Esophagus muscularis mucosa (tissue), 4 donors: Measurements from ENCODE around the gene ADGRL4. TPM values are rescaled to one million over a fixed set of nuclear protein-coding genes. Genes with fewer than 3 reads are reported as not detected.

ENCODE experiments used
- DNase-seq: peaks from one replicate; pipeline ENCODE4 v3.0.0-alpha.2; 2017; ENCODE audit errors: extremely low spot score
- H3K27ac ChIP-seq, 4 donors: fragments of 200-600 bp; sonication (generic); replicated peaks in 1 of 4; 1 replicate in 3 of 4; 2 replicates in 1 of 4; pipeline ENCODE4 v1.5.1; 2016 to 2019; ENCODE audit warnings: mild to moderate bottlenecking in 1 of 4
- H3K27me3 ChIP-seq, 4 donors: fragments of 200-600 bp; sonication (generic); one replicate each; pipeline versions ENCODE4 v1.5.1 to v1.6.0; 2016 to 2019
- H3K36me3 ChIP-seq, 4 donors: fragments of 200-600 bp; sonication (generic); one replicate each; pipeline ENCODE4 v1.5.1; 2016 to 2019
- H3K4me1 ChIP-seq, 4 donors: fragments of 200-600 bp; sonication (generic); one replicate each; pipeline ENCODE4 v1.5.1; 2016 to 2019
- H3K4me3 ChIP-seq, 4 donors: fragments of 200-600 bp; sonication (generic); 1 replicate in 2 of 4; 2 replicates in 2 of 4; pipeline ENCODE4 v1.5.1; 2016 to 2019; ENCODE audit warnings: mild to moderate bottlenecking in 4 of 4, moderate library complexity in 1 of 4
- H3K9me3 ChIP-seq, 4 donors: fragments of 200-600 bp; sonication (generic); 1 replicate in 3 of 4; 2 replicates in 1 of 4; pipeline ENCODE4 v1.5.1; 2016 to 2019
- EP300 ChIP-seq: sonication (generic); formaldehyde crosslinking; IDR thresholded peaks from one replicate; pipeline ENCODE4 v1.6.1; 2017; ENCODE audit warnings: antibody characterized with exemption
- POLR2A ChIP-seq: fragments of 450-650 bp; IDR thresholded peaks from one replicate; pipeline ENCODE4 v1.6.1; 2017; ENCODE audit warnings: antibody characterized with exemption, moderate library complexity, mild to moderate bottlenecking, low read depth
- POLR2AphosphoS5 ChIP-seq, 2 donors: sonication (generic); formaldehyde crosslinking; IDR thresholded peaks; one replicate each; pipeline ENCODE4 v1.6.1; 2017; ENCODE audit warnings: antibody characterized with exemption in 2 of 2
- WGBS: methylation state at CpG from one replicate; pipeline ENCODE4 v1.1.5; 2018; 5-methylcytosine and 5-hydroxymethylcytosine counted together
- intact Hi-C: fragments of 100-400 bp; cut with DNase I; formaldehyde crosslinking; loops from one replicate; pipeline ENCODE4 v1.15.1; 2023
- total RNA-seq, 4 donors: library from RNA; depleted of rRNA; stranded (reverse); fragments of >200 nt; gene quantifications; one replicate each; pipeline versions ENCODE4 v1.1.0 to v1.2.1, GENCODE V29; 2016
- TF ChIP-seq, protein P1 (sequence below), 3 experiments: fragments of 200-600 bp in 2 of 3; fragments of 450-650 bp in 1 of 3; sonication (generic) in 2 of 3; IDR thresholded peaks; one replicate each; pipeline ENCODE4 v1.5.1; 2017 to 2019; ENCODE audit warnings: antibody characterized with exemption in 3 of 3, mild to moderate bottlenecking in 2 of 3, moderate library complexity in 1 of 3

ADGRL4 gene
- total RNA-seq, 4 donors from 2014 or later = 18.7 to 34.9 (median 32.6) TPM

DNA sequence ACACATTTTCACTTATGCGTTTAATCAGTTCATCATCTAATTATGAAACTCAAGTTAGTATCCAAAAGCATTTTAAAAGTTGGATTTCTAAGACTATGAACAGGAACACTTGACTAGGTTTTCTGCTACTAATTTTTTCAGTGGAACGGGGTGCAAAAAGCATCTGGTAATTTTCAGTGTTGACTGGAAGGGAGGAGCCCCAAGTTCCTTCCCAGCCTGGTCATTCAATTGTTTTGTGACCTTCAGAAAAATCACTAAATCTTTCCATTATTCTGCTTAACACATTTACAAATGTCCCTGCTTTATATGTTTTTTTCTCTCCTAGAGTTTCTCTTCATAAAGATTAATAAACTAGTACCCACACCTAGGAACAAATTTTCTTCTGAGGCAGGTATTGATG is 6.0 kb upstream of the ADGRL4 start:
- intact Hi-C loops = no loop called here

DNA sequence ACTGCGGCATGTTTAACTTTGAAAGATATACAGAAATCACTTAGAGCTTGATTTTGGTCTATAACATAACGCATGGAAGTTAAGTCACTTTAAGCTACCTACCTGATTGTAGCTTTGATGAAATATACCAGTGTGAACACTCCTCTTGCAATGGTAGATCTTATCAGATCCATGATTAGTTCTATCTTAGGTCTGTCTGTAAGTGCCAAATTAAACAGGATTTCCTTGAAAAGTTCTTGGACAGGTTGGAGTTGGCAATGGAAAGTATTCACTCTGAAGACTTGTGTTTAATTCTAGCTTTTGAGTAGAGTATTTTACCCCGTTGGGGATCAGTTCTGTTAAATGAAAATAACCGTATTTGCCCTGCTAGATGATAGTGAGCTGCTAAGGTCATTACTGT is 4.1 kb upstream of the ADGRL4 start:
- no peaks in the 10 kb centered on the region for H3K9me3 ChIP-seq
- no peak overlapping the region for H3K4me3 ChIP-seq
- H3K27me3 ChIP-seq = peaks cover 0 to 4% (median 0%) of the 10 kb centered on the region in 4 donors
- WGBS = 86% methylated on average over 4 of the region's 4 CpGs
- H3K27ac ChIP-seq = no peak overlapping the region
- TF ChIP-seq EP300 = no peak
- no peaks in the 10 kb centered on the region for H3K36me3 ChIP-seq
- intact Hi-C loops = no loop called here
- peaks cover 0 to 6% (median 0%) of the 10 kb centered on the region in 4 donors for H3K4me1 ChIP-seq
- no peak for DNase-seq

More for the DNA sequence above, 6.0 kb upstream of the ADGRL4 start:
- H3K9me3 ChIP-seq = no peaks in the 10 kb centered on the region
- TF ChIP-seq EP300 = no peak
- no peak for TF ChIP-seq POLR2AphosphoS5 (IDR thresholded peaks at IDR 0.05)
- no peak for TF ChIP-seq POLR2A
- TF ChIP-seq, protein P1, sequence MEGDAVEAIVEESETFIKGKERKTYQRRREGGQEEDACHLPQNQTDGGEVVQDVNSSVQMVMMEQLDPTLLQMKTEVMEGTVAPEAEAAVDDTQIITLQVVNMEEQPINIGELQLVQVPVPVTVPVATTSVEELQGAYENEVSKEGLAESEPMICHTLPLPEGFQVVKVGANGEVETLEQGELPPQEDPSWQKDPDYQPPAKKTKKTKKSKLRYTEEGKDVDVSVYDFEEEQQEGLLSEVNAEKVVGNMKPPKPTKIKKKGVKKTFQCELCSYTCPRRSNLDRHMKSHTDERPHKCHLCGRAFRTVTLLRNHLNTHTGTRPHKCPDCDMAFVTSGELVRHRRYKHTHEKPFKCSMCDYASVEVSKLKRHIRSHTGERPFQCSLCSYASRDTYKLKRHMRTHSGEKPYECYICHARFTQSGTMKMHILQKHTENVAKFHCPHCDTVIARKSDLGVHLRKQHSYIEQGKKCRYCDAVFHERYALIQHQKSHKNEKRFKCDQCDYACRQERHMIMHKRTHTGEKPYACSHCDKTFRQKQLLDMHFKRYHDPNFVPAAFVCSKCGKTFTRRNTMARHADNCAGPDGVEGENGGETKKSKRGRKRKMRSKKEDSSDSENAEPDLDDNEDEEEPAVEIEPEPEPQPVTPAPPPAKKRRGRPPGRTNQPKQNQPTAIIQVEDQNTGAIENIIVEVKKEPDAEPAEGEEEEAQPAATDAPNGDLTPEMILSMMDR (IDR thresholded peaks at IDR 0.05) = no peak
- no peak for DNase-seq
- no peak overlapping the region for H3K27ac ChIP-seq
- WGBS = 86% methylated on average over 2 of the region's 2 CpGs
- no peaks in the 10 kb centered on the region for H3K36me3 ChIP-seq
- H3K4me1 ChIP-seq = no peaks in the 10 kb centered on the region
- H3K4me3 ChIP-seq = no peak overlapping the region
- no peaks in the 10 kb centered on the region for H3K27me3 ChIP-seq

DNA sequence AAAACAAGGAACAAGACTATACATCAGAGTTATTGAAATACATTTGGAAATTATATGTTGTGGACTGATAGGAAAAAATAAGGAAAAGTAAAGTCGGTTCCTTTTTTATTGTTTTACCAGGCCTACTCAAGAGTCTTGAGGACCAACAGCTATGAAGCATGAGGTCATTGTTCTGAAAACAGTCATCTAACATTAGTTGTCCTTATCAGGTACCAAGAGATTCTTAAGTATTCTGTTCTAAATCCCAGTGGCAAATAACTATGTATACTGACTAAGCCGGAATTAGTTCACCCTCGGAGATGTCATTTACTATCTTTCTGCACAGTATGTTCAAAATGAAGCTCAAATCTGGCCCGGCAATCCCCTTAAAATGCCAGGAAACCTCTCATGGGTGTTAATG is 585 bp downstream of the ADGRL4 start:
- H3K4me3 ChIP-seq = peak overlapping the region; percentile 37 to 49 (median 39)
- intact Hi-C loops = no loop called here
- WGBS = 76% methylated on average over 4 of the region's 4 CpGs
- TF ChIP-seq POLR2A = no peak
- TF ChIP-seq, protein P1 (IDR thresholded peaks at IDR 0.05) = no peak
- no peak for TF ChIP-seq POLR2AphosphoS5 (IDR thresholded peaks at IDR 0.05)
- TF ChIP-seq EP300 = no peak
- H3K9me3 ChIP-seq = no peaks in the 10 kb centered on the region
- H3K27me3 ChIP-seq = peaks cover 0 to 4% (median 0%) of the 10 kb centered on the region in 4 donors
- DNase-seq = no peak
- no peaks in the 10 kb centered on the region for H3K36me3 ChIP-seq
- H3K4me1 ChIP-seq = peaks cover 0 to 6% (median 0%) of the 10 kb centered on the region in 4 donors
- H3K27ac ChIP-seq = peak overlapping the region; percentile 42 to 57 (median 56)

DNA sequence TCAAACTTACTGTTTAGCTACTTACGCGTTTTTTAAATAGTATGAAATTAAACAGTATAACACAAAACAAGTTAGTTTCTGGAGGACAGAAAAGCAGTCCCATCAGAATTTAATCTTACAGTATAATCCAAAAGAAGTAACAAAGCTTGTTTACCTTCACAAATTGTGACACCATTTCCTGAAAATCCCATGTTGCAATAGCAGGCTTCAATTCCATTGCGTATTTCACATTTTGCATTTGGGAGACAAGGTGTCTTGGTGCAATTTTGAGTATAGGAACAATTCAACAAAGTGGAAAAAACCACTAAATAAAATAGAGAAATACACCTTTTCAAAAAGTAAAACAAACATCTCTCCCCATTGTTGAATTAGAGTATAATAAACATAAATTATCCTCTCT is 1.6 kb downstream of the ADGRL4 start:
- H3K4me1 ChIP-seq = peaks cover 0 to 6% (median 0%) of the 10 kb centered on the region in 4 donors
- no peaks in the 10 kb centered on the region for H3K9me3 ChIP-seq
- no peak for TF ChIP-seq EP300
- peak in 1 of 2 donors; percentile 28 for TF ChIP-seq POLR2AphosphoS5 (IDR thresholded peaks at IDR 0.05)
- WGBS = 86% methylated on average over 3 of the region's 3 CpGs
- no peak for DNase-seq
- H3K4me3 ChIP-seq = peak overlapping the region; percentile 37 to 40 (median 38)
- no peaks in the 10 kb centered on the region for H3K36me3 ChIP-seq
- intact Hi-C loops = no loop called here
- H3K27ac ChIP-seq = peak overlapping the region; percentile 15 to 43 (median 42)
- H3K27me3 ChIP-seq = peaks cover 0 to 4% (median 0%) of the 10 kb centered on the region in 4 donors

DNA sequence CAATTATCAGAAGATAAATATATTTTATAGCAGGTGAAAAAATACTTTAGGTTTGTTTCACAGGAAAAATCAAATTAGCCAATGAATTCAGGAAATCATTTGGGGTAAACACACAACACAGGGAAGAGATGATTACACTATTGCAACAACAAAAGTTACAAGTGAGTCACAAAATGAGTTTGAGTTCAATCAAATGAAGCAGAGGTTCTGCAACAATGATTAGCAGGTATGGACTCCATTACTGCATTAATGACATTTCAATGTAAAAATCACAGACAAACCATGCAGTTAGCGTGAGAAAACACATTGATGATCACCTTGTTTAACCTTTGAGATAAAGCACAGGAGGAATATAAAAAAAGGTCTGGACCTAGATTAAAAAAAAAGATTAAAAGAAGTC is 9.7 kb downstream of the ADGRL4 start:
- intact Hi-C loops = no loop called here
- H3K4me1 ChIP-seq = no peaks in the 10 kb centered on the region
- DNase-seq = no peak
- no peak for TF ChIP-seq POLR2AphosphoS5 (IDR thresholded peaks at IDR 0.05)
- TF ChIP-seq, protein P1 (IDR thresholded peaks at IDR 0.05) = no peak
- TF ChIP-seq POLR2A = no peak
- TF ChIP-seq EP300 = no peak
- H3K4me3 ChIP-seq = no peak overlapping the region
- H3K27ac ChIP-seq = no peak overlapping the region
- 86% methylated on average over 1 of the region's 1 CpG for WGBS
- H3K27me3 ChIP-seq = no peaks in the 10 kb centered on the region
- H3K9me3 ChIP-seq = no peaks in the 10 kb centered on the region
- H3K36me3 ChIP-seq = no peaks in the 10 kb centered on the region

DNA sequence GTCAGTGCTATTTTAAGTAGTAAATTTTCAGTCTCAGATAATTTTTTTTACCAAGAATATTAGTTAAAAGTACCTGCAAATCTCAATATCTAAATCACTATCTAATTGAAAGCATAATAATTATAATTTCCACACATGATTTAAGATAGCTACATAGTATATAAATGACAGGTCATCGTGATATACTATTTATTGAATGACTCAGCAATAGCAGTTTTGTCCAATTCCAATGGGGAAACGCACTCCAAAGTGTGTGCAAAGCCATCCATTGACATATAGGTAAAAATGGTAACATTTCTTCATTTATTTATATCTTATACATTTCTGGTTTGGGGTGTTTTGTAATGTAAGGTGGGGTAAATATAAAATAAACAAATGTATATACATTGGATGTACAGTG is 19.5 kb downstream of the ADGRL4 start:
- Histone ChIP-seq H3K4me1 (peaks cover 0 to 7% (median 3%) of the 10 kb centered on the region in 4 donors), H3K27ac (no peak overlapping the region), H3K27me3 (no peaks in the 10 kb centered on the region), H3K9me3 (no peaks in the 10 kb centered on the region), H3K36me3 (no peaks in the 10 kb centered on the region), H3K4me3 (no peak overlapping the region)
- WGBS = 88% methylated on average over 2 of the region's 2 CpGs
- DNase-seq = no peak
- intact Hi-C loops = no loop called here
- TF ChIP-seq EP300 = no peak
- no peak for TF ChIP-seq POLR2A
- no peak for TF ChIP-seq POLR2AphosphoS5 (IDR thresholded peaks at IDR 0.05)
- TF ChIP-seq, protein P1 (IDR thresholded peaks at IDR 0.05) = no peak
